CD14-positive monocyte (primary cell): ENCODE data around the gene AKTIP. TPM values are rescaled to one million over a fixed set of nuclear protein-coding genes. Genes with fewer than 3 reads are reported as not detected.
A peak's percentile ranks its signal among the peaks of the same experiment; 100 is the strongest.

Experiments used
- DNase-seq, 3 donors: peaks; one replicate each; pipeline ENCODE4 v3.0.0-alpha.2; 2011 to 2022
- H2AFZ ChIP-seq: 2 replicates; pipeline ENCODE4 v1.6.0; 2012; ENCODE audit warnings: mild to moderate bottlenecking, low read depth, low read length, inconsistent platforms; ENCODE audit not compliant: insufficient read depth, poor library complexity, severe bottlenecking
- H3K27ac ChIP-seq, 2 donors: 1 replicate in 1 of 2; 2 replicates in 1 of 2; pipeline ENCODE4 v1.5.1; 2012 to 2013; ENCODE audit warnings: low read length in 2 of 2, control low read depth in 1 of 2, inconsistent platforms in 1 of 2, low read depth in 1 of 2, mild to moderate bottlenecking in 1 of 2
- H3K27me3 ChIP-seq, 2 donors: one replicate each; pipeline versions ENCODE4 v1.6.0 to v1.6.1; 2011 to 2013; ENCODE audit warnings: low read length in 2 of 2; ENCODE audit not compliant: control insufficient read depth in 2 of 2, insufficient read depth in 2 of 2
- H3K36me3 ChIP-seq, 2 donors: replicated peaks in 1 of 2; 1 replicate in 1 of 2; 2 replicates in 1 of 2; pipeline versions ENCODE4 v1.5.1 to v1.6.1; 2012 to 2013; ENCODE audit warnings: low read length in 2 of 2, control low read depth in 1 of 2, inconsistent platforms in 1 of 2, mild to moderate bottlenecking in 1 of 2; ENCODE audit not compliant: insufficient read depth in 2 of 2, control insufficient read depth in 1 of 2
- H3K4me1 ChIP-seq, 2 donors: 1 replicate in 1 of 2; 2 replicates in 1 of 2; pipeline versions ENCODE4 v1.5.1 to v1.6.1; 2012 to 2013; ENCODE audit warnings: low read length in 2 of 2, control low read depth in 1 of 2, inconsistent platforms in 1 of 2, mild to moderate bottlenecking in 1 of 2, moderate library complexity in 1 of 2; ENCODE audit not compliant: insufficient read depth in 2 of 2, control insufficient read depth in 1 of 2
- H3K4me2 ChIP-seq: replicated peaks from 2 replicates; pipeline ENCODE3; 2012; ENCODE audit warnings: low read length, moderate library complexity, mild to moderate bottlenecking; ENCODE audit not compliant: poor library complexity, severe bottlenecking; ENCODE audit errors: extremely low read depth
- H3K4me3 ChIP-seq, 3 experiments: fragments of 200-600 bp in 1 of 3; sonication (generic) in 1 of 3; replicated peaks in 1 of 3; 1 replicate in 2 of 3; 2 replicates in 1 of 3; pipeline ENCODE4 v1.5.1; 2011 to 2013; ENCODE audit warnings: low read length in 3 of 3, mild to moderate bottlenecking in 3 of 3, control low read depth in 2 of 3, low read depth in 2 of 3, inconsistent platforms in 1 of 3, moderate library complexity in 1 of 3
- H3K79me2 ChIP-seq: 2 replicates; pipeline ENCODE4 v1.6.0; 2012; ENCODE audit warnings: mild to moderate bottlenecking, control low read depth, inconsistent platforms, low read length, moderate library complexity; ENCODE audit not compliant: insufficient read depth
- H3K9ac ChIP-seq: 2 replicates; pipeline ENCODE4 v1.6.0; 2017; ENCODE audit warnings: low read length, mild to moderate bottlenecking; ENCODE audit not compliant: insufficient read depth, poor library complexity, severe bottlenecking
- H3K9me3 ChIP-seq, 2 donors: replicated peaks in 1 of 2; 1 replicate in 1 of 2; 2 replicates in 1 of 2; pipeline versions ENCODE4 v1.5.1 to v1.6.1; 2012 to 2013; ENCODE audit warnings: low read length in 2 of 2, control low read depth in 1 of 2; ENCODE audit not compliant: control insufficient read depth in 1 of 2, insufficient read depth in 1 of 2
- H4K20me1 ChIP-seq: 2 replicates; pipeline ENCODE4 v1.6.0; 2012; ENCODE audit warnings: mild to moderate bottlenecking, low read length, control low read depth, moderate library complexity; ENCODE audit not compliant: insufficient read depth
- H3K27ac Mint-ChIP-seq, 7 donors: one replicate each; pipeline ENCODE4 v1.8.0; 2020; ENCODE audit warnings: mild to moderate bottlenecking in 7 of 7, mixed read lengths in 7 of 7, moderate library complexity in 6 of 7, inconsistent platforms in 2 of 7
- H3K27me3 Mint-ChIP-seq, 3 donors: one replicate each; pipeline ENCODE4 v1.8.0; 2021 to 2022; ENCODE audit warnings: low read depth in 3 of 3, mild to moderate bottlenecking in 3 of 3, mixed read lengths in 3 of 3, moderate library complexity in 3 of 3, inconsistent platforms in 1 of 3
- H3K36me3 Mint-ChIP-seq, 2 donors: one replicate each; pipeline ENCODE4 v1.8.0; 2020; ENCODE audit warnings: mixed read lengths in 2 of 2, inconsistent platforms in 1 of 2, mild to moderate bottlenecking in 1 of 2
- H3K4me1 Mint-ChIP-seq: one replicate; pipeline ENCODE4 v1.8.0; 2020; ENCODE audit warnings: mild to moderate bottlenecking, mixed read lengths
- H3K4me3 Mint-ChIP-seq, 2 donors: one replicate each; pipeline ENCODE4 v1.8.0; 2020; ENCODE audit warnings: mild to moderate bottlenecking in 2 of 2, mixed read lengths in 2 of 2, moderate library complexity in 1 of 2
- H3K9me3 Mint-ChIP-seq, 7 donors: one replicate each; pipeline ENCODE4 v1.8.0; 2020 to 2022; ENCODE audit warnings: mixed read lengths in 7 of 7, mild to moderate bottlenecking in 6 of 7, moderate library complexity in 6 of 7, inconsistent platforms in 2 of 7
- CTCF ChIP-seq: fragments of 200-600 bp; IDR thresholded peaks from one replicate; pipeline ENCODE4 v1.8.0; 2022; ENCODE audit warnings: antibody characterized with exemption, mild to moderate bottlenecking
- WGBS: methylation state at CpG from one replicate; pipeline ENCODE4 v1.1.5; 2013; ENCODE audit warnings: missing lambda C conversion rate; ENCODE audit not compliant: insufficient coverage; 5-methylcytosine and 5-hydroxymethylcytosine counted together
- intact Hi-C, 2 donors: fragments of 100-400 bp; cut with micrococcal nuclease; formaldehyde crosslinking; loops; one replicate each; pipeline versions ENCODE4 v1.15.0 to v1.15.1; 2023
- polyA plus RNA-seq, 3 donors: library from polyadenylated mRNA; depleted of rRNA in 1 of 3; unstranded in 2 of 3; stranded (reverse) in 1 of 3; fragments of 300-500 nt in 2 of 3; fragments of >200 nt in 1 of 3; fragmentation: Illumina TruSeq in 2 of 3; gene quantifications; 1 replicate in 2 of 3; 2 replicates in 1 of 3; pipeline ENCODE4 v1.2.3, GENCODE V29; 2012 to 2021

AKTIP gene
- polyA plus RNA-seq, 3 donors = 5.8 to 9.9 (median 8.7) TPM

DNA sequence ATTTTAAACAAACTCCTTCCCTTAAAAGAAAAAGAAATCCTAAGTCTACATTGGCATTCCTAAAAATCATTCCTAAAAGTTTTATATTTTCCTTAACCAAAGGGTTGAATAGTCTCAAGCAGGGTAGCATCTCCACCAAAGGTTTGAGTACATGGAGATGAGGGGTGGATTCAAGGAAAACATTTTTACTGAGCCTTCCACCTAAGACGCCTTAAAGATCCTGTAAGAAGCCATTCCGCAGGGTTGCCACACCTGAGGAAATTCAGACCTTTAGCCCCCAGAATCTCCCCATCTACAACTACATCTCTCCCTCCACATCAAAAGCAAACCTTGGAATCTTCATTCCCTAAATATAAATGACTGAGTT, 7.7 kb upstream of the AKTIP start:
- peak; percentile 63 for TF ChIP-seq CTCF
- Histone ChIP-seq H3K9ac (no peak overlapping the region), H2AFZ (peak overlapping the region; percentile 24), H3K79me2 (no peaks in the 10 kb centered on the region), H4K20me1 (no peaks in the 10 kb centered on the region), H3K4me3 (no peak overlapping the region), H3K4me2 (no peak overlapping the region), H3K9me3 (no peaks in the 10 kb centered on the region), H3K27me3 (peaks cover 2 to 3% of the 10 kb centered on the region in 2 donors), H3K36me3 (no peaks in the 10 kb centered on the region), H3K27ac (no peak overlapping the region), H3K4me1 (peaks cover 0 to 5% of the 10 kb centered on the region in 2 donors)
- H3K27ac Mint-ChIP-seq = no peak overlapping the region
- H3K9me3 Mint-ChIP-seq = peaks cover 0 to 22% (median 15%) of the 10 kb centered on the region in 7 donors
- no peak overlapping the region for H3K4me3 Mint-ChIP-seq
- H3K4me1 Mint-ChIP-seq = peaks cover 7% of the 10 kb centered on the region
- DNase-seq = no peak
- H3K27me3 Mint-ChIP-seq = peaks cover 15 to 30% (median 25%) of the 10 kb centered on the region in 3 donors
- no CpG with 5 or more reads among the region's 2 CpGs for WGBS
- no peaks in the 10 kb centered on the region for H3K36me3 Mint-ChIP-seq
- intact Hi-C loops = no loop called here

DNA sequence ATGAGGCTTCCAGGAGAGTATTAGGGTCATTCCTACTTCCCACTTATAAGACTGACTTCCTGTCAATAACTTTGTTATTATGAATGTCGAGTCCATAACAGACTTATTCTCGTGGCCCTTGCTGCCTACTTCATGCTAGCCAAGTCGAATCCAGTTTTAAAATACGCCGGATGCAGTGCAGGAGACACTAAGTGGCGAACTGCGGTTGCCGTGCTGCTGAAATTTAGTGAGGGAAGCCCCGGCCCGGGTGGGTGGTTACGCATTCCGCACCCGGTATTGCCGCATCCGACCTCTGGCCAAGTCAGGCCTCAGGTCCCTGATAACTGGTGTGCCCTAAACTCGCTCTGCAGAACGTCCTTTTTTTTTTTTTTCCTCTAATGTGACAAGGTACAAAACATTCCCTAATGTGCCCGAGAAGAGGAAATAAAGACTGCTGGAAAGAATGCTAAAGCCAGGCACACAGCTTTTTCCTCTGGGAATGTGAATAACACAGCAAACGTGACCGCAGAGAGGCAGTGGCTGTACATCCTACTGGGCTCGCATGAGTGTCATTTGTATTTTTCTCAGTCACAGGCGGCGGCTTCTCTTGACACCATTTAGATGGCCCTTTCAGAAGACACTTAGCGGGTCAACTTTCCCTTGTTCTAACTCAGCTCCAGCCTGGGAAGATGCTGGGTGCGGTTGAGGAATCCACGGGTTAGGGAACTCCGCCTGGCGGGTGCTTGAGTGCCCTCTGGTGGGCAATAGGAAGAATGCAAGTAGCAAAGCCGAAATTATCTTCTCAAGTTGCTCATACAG, 7.1 kb upstream of the AKTIP start:
- TF ChIP-seq CTCF = peak; percentile 93
- Histone ChIP-seq H3K36me3 (no peaks in the 10 kb centered on the region), H3K4me1 (peaks cover 0 to 5% of the 10 kb centered on the region in 2 donors), H3K27me3 (peaks cover 2 to 3% of the 10 kb centered on the region in 2 donors), H2AFZ (peak overlapping the region; percentile 48), H3K79me2 (no peaks in the 10 kb centered on the region), H3K4me2 (peak overlapping the region; percentile 49), H3K9ac (no peak overlapping the region), H3K4me3 (no peak overlapping the region), H4K20me1 (no peaks in the 10 kb centered on the region), H3K27ac (no peak overlapping the region), H3K9me3 (no peaks in the 10 kb centered on the region)
- Mint-ChIP-seq H3K27me3 (peaks cover 12 to 27% (median 26%) of the 10 kb centered on the region in 3 donors), H3K27ac (peak overlapping the region in 4 of 7 donors; percentile 7 to 64 (median 48)), H3K4me3 (peak overlapping the region in 1 of 2 donors; percentile 45), H3K4me1 (peaks cover 7% of the 10 kb centered on the region), H3K9me3 (peaks cover 0 to 22% (median 15%) of the 10 kb centered on the region in 7 donors), H3K36me3 (peaks cover 0 to 1% of the 10 kb centered on the region in 2 donors)
- DNase-seq = peak; percentile 35 to 72 (median 66)
- WGBS = 45% methylated on average over 22 of the region's 29 CpGs
- intact Hi-C loops = no loop called here
